Duodenal mucosa (tissue), 2 donors: ENCODE measurements around the gene ASB5.
"Not testable (repeated sequence)": the region's sequence is repeated elsewhere in the genome, so short reads cannot be mapped to it uniquely, and the experiment has no call there.

Experiments used
- H3K27ac ChIP-seq: one replicate; pipeline ENCODE4 v1.7.0; 2013; ENCODE audit warnings: low read depth, low read length
- H3K27me3 ChIP-seq, 2 donors: one replicate each; pipeline ENCODE4 v1.7.0; 2013; ENCODE audit warnings: low read length in 2 of 2, control low read depth in 1 of 2; ENCODE audit not compliant: insufficient read depth in 2 of 2, control insufficient read depth in 1 of 2
- H3K36me3 ChIP-seq, 2 donors: one replicate each; pipeline ENCODE4 v1.7.0; 2013; ENCODE audit warnings: low read length in 2 of 2, control low read depth in 1 of 2; ENCODE audit not compliant: insufficient read depth in 2 of 2, control insufficient read depth in 1 of 2
- H3K4me1 ChIP-seq, 2 donors: one replicate each; pipeline ENCODE4 v1.7.0; 2013; ENCODE audit warnings: low read length in 2 of 2, control low read depth in 1 of 2; ENCODE audit not compliant: insufficient read depth in 2 of 2, control insufficient read depth in 1 of 2
- H3K4me3 ChIP-seq, 2 donors: one replicate each; pipeline ENCODE4 v1.7.0; 2013; ENCODE audit warnings: low read length in 2 of 2, low read depth in 1 of 2
- H3K9ac ChIP-seq, 2 donors: one replicate each; pipeline ENCODE4 v1.7.0; 2013; ENCODE audit warnings: low read length in 2 of 2, low read depth in 1 of 2
- H3K9me3 ChIP-seq, 2 donors: one replicate each; pipeline ENCODE4 v1.7.0; 2013; ENCODE audit warnings: low read length in 2 of 2, control low read depth in 1 of 2; ENCODE audit not compliant: control insufficient read depth in 1 of 2

ASB5 gene

GRCh38 chr4:176236946-176237345 lies 32.1 kb downstream of the ASB5 start:
- Histone ChIP-seq H3K36me3 (no peaks in the 10 kb centered on the region), H3K4me1 (peaks cover 0 to 4% of the 10 kb centered on the region in 2 donors), H3K27me3 (no peaks in the 10 kb centered on the region), H3K9me3 (no peaks in the 10 kb centered on the region), H3K27ac (no peak overlapping the region), H3K4me3 (no peak overlapping the region), H3K9ac (no peak overlapping the region)

- Histone ChIP-seq H3K4me1 (no peaks in the 10 kb centered on the region), H3K9ac (no peak overlapping the region), H3K27ac (no peak overlapping the region), H3K36me3 (no peaks in the 10 kb centered on the region), H3K4me3 (no peak overlapping the region), H3K27me3 (no peaks in the 10 kb centered on the region), H3K9me3 (no peaks in the 10 kb centered on the region)
Observed at GRCh38 chr4:176230836-176231235, 38.2 kb downstream of the ASB5 start.

- Histone ChIP-seq H3K36me3 (no peaks in the 10 kb centered on the region), H3K9me3 (no peaks in the 10 kb centered on the region), H3K27me3 (no peaks in the 10 kb centered on the region), H3K4me1 (no peaks in the 10 kb centered on the region), H3K27ac (no peak overlapping the region), H3K4me3 (no peak overlapping the region), H3K9ac (no peak overlapping the region)
Observed at GRCh38 chr4:176229645-176230044, 39.4 kb downstream of the ASB5 start.

GRCh38 chr4:176226736-176227135 lies 42.3 kb downstream of the ASB5 start:
- Histone ChIP-seq H3K27ac (no peak overlapping the region), H3K36me3 (no peaks in the 10 kb centered on the region)

GRCh38 chr4:176223561-176223960 lies 45.5 kb downstream of the ASB5 start:
- Histone ChIP-seq H3K27me3 (no peaks in the 10 kb centered on the region), H3K27ac (no peak overlapping the region), H3K9ac (no peak overlapping the region)

More at GRCh38 chr4:176226736-176227135, 42.3 kb downstream of the ASB5 start:
- no peak overlapping the region for H3K9ac ChIP-seq
- H3K4me1 ChIP-seq, result no peaks in the 10 kb centered on the region
- no peaks in the 10 kb centered on the region for H3K27me3 ChIP-seq
- no peak overlapping the region for H3K4me3 ChIP-seq
- H3K9me3 ChIP-seq, result no peaks in the 10 kb centered on the region

GRCh38 chr4:176222149-176222548 lies 46.9 kb downstream of the ASB5 start:
- no peak overlapping the region for H3K27ac ChIP-seq
- H3K36me3 ChIP-seq, result no peaks in the 10 kb centered on the region
- no peaks in the 10 kb centered on the region for H3K4me1 ChIP-seq
- no peak overlapping the region for H3K9ac ChIP-seq
- H3K9me3 ChIP-seq, result no peaks in the 10 kb centered on the region
- H3K4me3 ChIP-seq, result no peak overlapping the region
- no peaks in the 10 kb centered on the region for H3K27me3 ChIP-seq

More at GRCh38 chr4:176223561-176223960, 45.5 kb downstream of the ASB5 start:
- H3K36me3 ChIP-seq, result no peaks in the 10 kb centered on the region
- no peaks in the 10 kb centered on the region for H3K4me1 ChIP-seq
- no peak overlapping the region for H3K4me3 ChIP-seq
- H3K9me3 ChIP-seq, result no peaks in the 10 kb centered on the region

- no peak overlapping the region for H3K4me3 ChIP-seq
- H3K4me1 ChIP-seq, result no peaks in the 10 kb centered on the region
- H3K36me3 ChIP-seq, result no peaks in the 10 kb centered on the region
- no peak overlapping the region for H3K9ac ChIP-seq
- H3K9me3 ChIP-seq, result no peaks in the 10 kb centered on the region
- H3K27me3 ChIP-seq, result no peaks in the 10 kb centered on the region
- no peak overlapping the region for H3K27ac ChIP-seq
Observed at GRCh38 chr4:176217510-176217909, 51.5 kb downstream of the ASB5 start.

- not testable (repeated sequence) for H3K36me3 ChIP-seq, H3K9me3 ChIP-seq, H3K4me1 ChIP-seq, H3K4me3 ChIP-seq, H3K9ac ChIP-seq, H3K27me3 ChIP-seq, H3K27ac ChIP-seq
Observed at GRCh38 chr4:176212351-176212750, 56.7 kb downstream of the ASB5 start.

GRCh38 chr4:176210579-176211296 lies 58.3 kb downstream of the ASB5 start:
- Histone ChIP-seq H3K36me3 (no peaks in the 10 kb centered on the region), H3K9me3 (no peaks in the 10 kb centered on the region), H3K4me3 (no peak overlapping the region), H3K27me3 (peaks cover 0 to 14% of the 10 kb centered on the region in 2 donors), H3K4me1 (no peaks in the 10 kb centered on the region), H3K27ac (no peak overlapping the region), H3K9ac (no peak overlapping the region)

GRCh38 chr4:176210101-176210500 lies 58.9 kb downstream of the ASB5 start:
- H3K27ac ChIP-seq, result no peak overlapping the region
- peaks cover 0 to 14% of the 10 kb centered on the region in 2 donors for H3K27me3 ChIP-seq

More at GRCh38 chr4:176210101-176210500, 58.9 kb downstream of the ASB5 start:
- Histone ChIP-seq H3K9me3 (no peaks in the 10 kb centered on the region), H3K4me3 (no peak overlapping the region), H3K9ac (no peak overlapping the region), H3K36me3 (no peaks in the 10 kb centered on the region), H3K4me1 (no peaks in the 10 kb centered on the region)
